Measurements from ENCODE around the gene MYMK. TPM values are rescaled to one million over a fixed set of nuclear protein-coding genes. Genes with fewer than 3 reads are reported as not detected.

MYMK gene
- total and polyA plus RNA-seq, 2 of the 13 experiments (the other 11 are each of a cell fraction or from before 2014, with no cell fraction given) = not detected

DNA sequence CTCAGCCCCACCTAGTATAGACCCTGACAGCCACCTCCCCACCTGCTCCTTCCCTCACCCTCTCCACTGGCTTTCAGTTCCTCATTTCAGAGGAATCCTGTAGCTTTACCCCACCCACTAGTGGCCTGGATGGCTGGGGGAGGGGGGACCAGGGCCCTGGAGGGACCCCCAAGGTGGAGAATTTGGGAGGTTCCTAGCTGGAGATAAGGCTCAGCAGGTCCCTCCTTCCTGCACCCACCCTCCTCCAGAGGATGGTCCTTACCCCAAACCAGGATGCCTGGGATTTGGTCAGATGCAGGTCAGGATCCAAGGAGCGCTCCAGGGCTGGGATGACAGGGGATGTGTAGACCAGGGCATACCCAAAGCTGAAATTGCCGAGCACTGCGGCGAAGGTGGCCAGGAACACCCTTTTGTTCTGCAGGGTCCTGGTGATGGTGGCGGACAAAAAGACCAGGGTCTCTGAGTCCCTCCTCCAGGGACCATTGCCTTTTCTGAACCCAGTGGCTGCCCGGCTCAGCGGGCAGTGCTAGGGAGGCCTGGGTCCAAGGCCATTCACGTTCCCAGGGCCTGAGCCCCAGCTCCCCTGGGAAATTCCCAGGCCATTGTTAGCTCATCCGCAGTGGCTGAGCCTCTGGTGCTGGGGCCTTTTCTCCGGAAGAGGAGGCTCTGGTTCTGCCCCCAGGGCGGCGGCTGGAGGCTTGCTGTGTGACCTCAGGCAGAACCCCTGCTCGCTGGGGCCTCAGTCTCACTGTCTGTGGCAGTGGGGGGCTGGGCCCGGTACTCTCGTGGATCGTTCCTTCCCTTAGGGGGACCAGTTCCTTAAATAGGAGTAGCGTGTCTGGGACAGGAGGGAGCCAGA is 46.5 kb downstream of the MYMK start (continued):
- TF ChIP-seq, protein P1, sequence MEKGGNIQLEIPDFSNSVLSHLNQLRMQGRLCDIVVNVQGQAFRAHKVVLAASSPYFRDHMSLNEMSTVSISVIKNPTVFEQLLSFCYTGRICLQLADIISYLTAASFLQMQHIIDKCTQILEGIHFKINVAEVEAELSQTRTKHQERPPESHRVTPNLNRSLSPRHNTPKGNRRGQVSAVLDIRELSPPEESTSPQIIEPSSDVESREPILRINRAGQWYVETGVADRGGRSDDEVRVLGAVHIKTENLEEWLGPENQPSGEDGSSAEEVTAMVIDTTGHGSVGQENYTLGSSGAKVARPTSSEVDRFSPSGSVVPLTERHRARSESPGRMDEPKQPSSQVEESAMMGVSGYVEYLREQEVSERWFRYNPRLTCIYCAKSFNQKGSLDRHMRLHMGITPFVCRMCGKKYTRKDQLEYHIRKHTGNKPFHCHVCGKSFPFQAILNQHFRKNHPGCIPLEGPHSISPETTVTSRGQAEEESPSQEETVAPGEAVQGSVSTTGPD (CRISPR knock-in tag; IDR thresholded peaks at IDR 0.05) = 0 out of 2 replicates have a peak, but pooled peaks have one; percentile 47
- TF ChIP-seq, protein P2, sequence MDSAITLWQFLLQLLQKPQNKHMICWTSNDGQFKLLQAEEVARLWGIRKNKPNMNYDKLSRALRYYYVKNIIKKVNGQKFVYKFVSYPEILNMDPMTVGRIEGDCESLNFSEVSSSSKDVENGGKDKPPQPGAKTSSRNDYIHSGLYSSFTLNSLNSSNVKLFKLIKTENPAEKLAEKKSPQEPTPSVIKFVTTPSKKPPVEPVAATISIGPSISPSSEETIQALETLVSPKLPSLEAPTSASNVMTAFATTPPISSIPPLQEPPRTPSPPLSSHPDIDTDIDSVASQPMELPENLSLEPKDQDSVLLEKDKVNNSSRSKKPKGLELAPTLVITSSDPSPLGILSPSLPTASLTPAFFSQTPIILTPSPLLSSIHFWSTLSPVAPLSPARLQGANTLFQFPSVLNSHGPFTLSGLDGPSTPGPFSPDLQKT (CRISPR knock-in tag; IDR thresholded peaks at IDR 0.05; ENCODE audit: borderline replicate concordance) = no peak
- TF ChIP-seq NRL (CRISPR knock-in tag; IDR thresholded peaks at IDR 0.05; ENCODE audit: borderline replicate concordance) (no peak), ZNF543 (CRISPR knock-in tag; IDR thresholded peaks at IDR 0.05) (no peak), ZBTB38 (CRISPR knock-in tag; IDR thresholded peaks at IDR 0.05) (0 out of 2 replicates have a peak, but pooled peaks have one; percentile 29), GLI4 (CRISPR knock-in tag; IDR thresholded peaks at IDR 0.05; ENCODE audit: borderline replicate concordance) (no peak), HNRNPL (IDR thresholded peaks at IDR 0.05; ENCODE audit: low read depth, low read length) (0 out of 2 replicates have a peak, but pooled peaks have one; percentile 53), ZNF761 (CRISPR knock-in tag; conservative IDR thresholded peaks at IDR 0.05) (no peak), MTF1 (CRISPR knock-in tag; IDR thresholded peaks at IDR 0.05) (no peak), SKI (IDR thresholded peaks at IDR 0.05; ENCODE audit: partially characterized antibody) (no peak), ZNF780A (CRISPR knock-in tag; IDR thresholded peaks at IDR 0.05) (no peak), HNRNPLL (IDR thresholded peaks at IDR 0.05; ENCODE audit: low read depth, low read length, poor library complexity, severe bottlenecking) (no peak), IKZF4 (CRISPR knock-in tag; IDR thresholded peaks at IDR 0.05; ENCODE audit: borderline replicate concordance, low read depth, not compliant biosample characterization) (peak; percentile 5), CCAR2 (optimal IDR thresholded peaks at IDR 0.05; ENCODE audit: low read depth, low read length) (no peak), PAF1 (CRISPR knock-in tag; IDR thresholded peaks at IDR 0.05) (no peak), ZNF441 (CRISPR knock-in tag; IDR thresholded peaks at IDR 0.05; ENCODE audit: borderline replicate concordance) (no peak), NFE2 (CRISPR knock-in tag; IDR thresholded peaks at IDR 0.05) (no peak), CC2D1A (CRISPR knock-in tag; IDR thresholded peaks at IDR 0.05) (no peak), TBX2 (CRISPR knock-in tag; IDR thresholded peaks at IDR 0.05; ENCODE audit: borderline replicate concordance) (no peak)
- TF ChIP-seq, protein P3, sequence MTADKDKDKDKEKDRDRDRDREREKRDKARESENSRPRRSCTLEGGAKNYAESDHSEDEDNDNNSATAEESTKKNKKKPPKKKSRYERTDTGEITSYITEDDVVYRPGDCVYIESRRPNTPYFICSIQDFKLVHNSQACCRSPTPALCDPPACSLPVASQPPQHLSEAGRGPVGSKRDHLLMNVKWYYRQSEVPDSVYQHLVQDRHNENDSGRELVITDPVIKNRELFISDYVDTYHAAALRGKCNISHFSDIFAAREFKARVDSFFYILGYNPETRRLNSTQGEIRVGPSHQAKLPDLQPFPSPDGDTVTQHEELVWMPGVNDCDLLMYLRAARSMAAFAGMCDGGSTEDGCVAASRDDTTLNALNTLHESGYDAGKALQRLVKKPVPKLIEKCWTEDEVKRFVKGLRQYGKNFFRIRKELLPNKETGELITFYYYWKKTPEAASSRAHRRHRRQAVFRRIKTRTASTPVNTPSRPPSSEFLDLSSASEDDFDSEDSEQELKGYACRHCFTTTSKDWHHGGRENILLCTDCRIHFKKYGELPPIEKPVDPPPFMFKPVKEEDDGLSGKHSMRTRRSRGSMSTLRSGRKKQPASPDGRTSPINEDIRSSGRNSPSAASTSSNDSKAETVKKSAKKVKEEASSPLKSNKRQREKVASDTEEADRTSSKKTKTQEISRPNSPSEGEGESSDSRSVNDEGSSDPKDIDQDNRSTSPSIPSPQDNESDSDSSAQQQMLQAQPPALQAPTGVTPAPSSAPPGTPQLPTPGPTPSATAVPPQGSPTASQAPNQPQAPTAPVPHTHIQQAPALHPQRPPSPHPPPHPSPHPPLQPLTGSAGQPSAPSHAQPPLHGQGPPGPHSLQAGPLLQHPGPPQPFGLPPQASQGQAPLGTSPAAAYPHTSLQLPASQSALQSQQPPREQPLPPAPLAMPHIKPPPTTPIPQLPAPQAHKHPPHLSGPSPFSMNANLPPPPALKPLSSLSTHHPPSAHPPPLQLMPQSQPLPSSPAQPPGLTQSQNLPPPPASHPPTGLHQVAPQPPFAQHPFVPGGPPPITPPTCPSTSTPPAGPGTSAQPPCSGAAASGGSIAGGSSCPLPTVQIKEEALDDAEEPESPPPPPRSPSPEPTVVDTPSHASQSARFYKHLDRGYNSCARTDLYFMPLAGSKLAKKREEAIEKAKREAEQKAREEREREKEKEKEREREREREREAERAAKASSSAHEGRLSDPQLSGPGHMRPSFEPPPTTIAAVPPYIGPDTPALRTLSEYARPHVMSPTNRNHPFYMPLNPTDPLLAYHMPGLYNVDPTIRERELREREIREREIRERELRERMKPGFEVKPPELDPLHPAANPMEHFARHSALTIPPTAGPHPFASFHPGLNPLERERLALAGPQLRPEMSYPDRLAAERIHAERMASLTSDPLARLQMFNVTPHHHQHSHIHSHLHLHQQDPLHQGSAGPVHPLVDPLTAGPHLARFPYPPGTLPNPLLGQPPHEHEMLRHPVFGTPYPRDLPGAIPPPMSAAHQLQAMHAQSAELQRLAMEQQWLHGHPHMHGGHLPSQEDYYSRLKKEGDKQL (CRISPR knock-in tag; IDR thresholded peaks at IDR 0.05; ENCODE audit: low read depth) = no peak
- TF ChIP-seq, protein P4, sequence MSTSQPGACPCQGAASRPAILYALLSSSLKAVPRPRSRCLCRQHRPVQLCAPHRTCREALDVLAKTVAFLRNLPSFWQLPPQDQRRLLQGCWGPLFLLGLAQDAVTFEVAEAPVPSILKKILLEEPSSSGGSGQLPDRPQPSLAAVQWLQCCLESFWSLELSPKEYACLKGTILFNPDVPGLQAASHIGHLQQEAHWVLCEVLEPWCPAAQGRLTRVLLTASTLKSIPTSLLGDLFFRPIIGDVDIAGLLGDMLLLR (CRISPR knock-in tag; IDR thresholded peaks at IDR 0.05) = no peak
